T-helper 2 cell treated with Interferon-gamma antibody and Interleukin-4, amounts not matched to agents 5 μg/mL and 100 μg/mL, for 36 hours (primary cell): ENCODE measurements around the gene CDH26.

Source experiments
- DNase-seq: peaks from one replicate; pipeline ENCODE4 v3.0.0; 2021; ENCODE audit warnings: low spot score
- H3K27ac Mint-ChIP-seq: one replicate; pipeline ENCODE4 v1.8.0; 2021; ENCODE audit warnings: mild to moderate bottlenecking, mixed read lengths
- H3K27me3 Mint-ChIP-seq: one replicate; pipeline ENCODE4 v1.8.0; 2021; ENCODE audit warnings: low read depth, mixed read lengths
- H3K36me3 Mint-ChIP-seq: one replicate; pipeline ENCODE4 v1.8.0; 2021; ENCODE audit warnings: low read depth, mixed read lengths
- H3K4me1 Mint-ChIP-seq: one replicate; pipeline ENCODE4 v1.8.0; 2021; ENCODE audit warnings: low read depth, mixed read lengths
- H3K4me3 Mint-ChIP-seq: one replicate; pipeline ENCODE4 v1.8.0; 2022; ENCODE audit warnings: mild to moderate bottlenecking, moderate library complexity, mixed read lengths
- H3K9me3 Mint-ChIP-seq: one replicate; pipeline ENCODE4 v1.8.0; 2021; ENCODE audit warnings: mixed read lengths

The CDH26 gene

DNA sequence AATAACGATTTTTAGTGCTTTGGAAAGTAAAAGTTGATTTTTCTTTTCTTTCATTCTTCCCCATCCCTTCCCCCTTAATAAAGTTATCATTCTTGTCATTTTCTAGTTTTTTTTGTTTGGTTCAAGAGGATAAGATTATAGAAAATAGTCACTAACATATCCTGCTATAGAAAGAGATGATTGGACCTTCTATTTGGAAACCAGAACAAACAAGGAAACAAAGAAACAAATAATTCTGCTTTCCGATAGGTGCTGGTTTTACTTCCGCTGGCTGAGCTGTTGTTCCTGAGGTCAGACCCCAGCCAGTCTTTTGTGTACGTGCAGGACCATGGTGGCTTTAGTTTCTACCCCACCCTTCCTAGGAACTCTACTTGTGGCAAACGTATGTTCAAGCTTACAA is at the start of gene CDH26:
Gene CDH26 (plus strand): TSS at position 301 of the 400 bp plus-strand sequence. CDS start 304 bp downstream, outside the sequence.
- DNase-seq, result no peak
- H3K27ac Mint-ChIP-seq, result no peak within 1 kb of the TSS
- no peak within 1 kb of the TSS for H3K4me3 Mint-ChIP-seq
- no peaks in the 10 kb centered on the region for H3K4me1 Mint-ChIP-seq
- no peaks in the 10 kb centered on the region for H3K36me3 Mint-ChIP-seq
- no peaks in the 10 kb centered on the region for H3K27me3 Mint-ChIP-seq
- H3K9me3 Mint-ChIP-seq, result no peaks in the 10 kb centered on the region

DNA sequence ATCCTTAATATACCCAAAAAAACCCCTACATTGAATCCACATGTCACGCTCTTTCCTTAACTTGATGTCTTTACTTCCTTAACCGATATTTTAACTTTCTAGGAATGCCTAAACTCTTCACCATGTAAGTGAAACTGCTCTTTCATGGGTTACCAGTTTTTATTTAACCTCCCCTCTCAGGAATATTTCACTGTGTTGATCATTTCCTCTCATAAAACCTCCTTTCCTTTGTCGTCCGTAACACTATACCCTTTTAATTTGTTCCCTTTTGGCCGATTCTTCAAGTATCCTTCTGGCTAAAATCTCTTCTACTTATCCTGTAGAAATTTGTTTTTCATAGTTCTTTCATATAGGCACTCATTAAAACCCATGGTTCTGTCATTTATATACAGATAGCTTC is 49.4 kb upstream of the CDH26 start:
- no peak overlapping the region for H3K4me3 Mint-ChIP-seq
- H3K27ac Mint-ChIP-seq, result no peak overlapping the region
- no peaks in the 10 kb centered on the region for H3K36me3 Mint-ChIP-seq
- no peak for DNase-seq
- peaks cover 4% of the 10 kb centered on the region for H3K27me3 Mint-ChIP-seq
- H3K4me1 Mint-ChIP-seq, result no peaks in the 10 kb centered on the region
- no peaks in the 10 kb centered on the region for H3K9me3 Mint-ChIP-seq

GRCh38 chr20:59911041-59911440 is 47.2 kb upstream of the CDH26 start:
- Mint-ChIP-seq H3K36me3 (no peaks in the 10 kb centered on the region), H3K4me3 (no peak overlapping the region), H3K27me3 (peaks cover 3% of the 10 kb centered on the region), H3K27ac (no peak overlapping the region), H3K4me1 (no peaks in the 10 kb centered on the region), H3K9me3 (no peaks in the 10 kb centered on the region)
- DNase-seq, result no peak

DNA sequence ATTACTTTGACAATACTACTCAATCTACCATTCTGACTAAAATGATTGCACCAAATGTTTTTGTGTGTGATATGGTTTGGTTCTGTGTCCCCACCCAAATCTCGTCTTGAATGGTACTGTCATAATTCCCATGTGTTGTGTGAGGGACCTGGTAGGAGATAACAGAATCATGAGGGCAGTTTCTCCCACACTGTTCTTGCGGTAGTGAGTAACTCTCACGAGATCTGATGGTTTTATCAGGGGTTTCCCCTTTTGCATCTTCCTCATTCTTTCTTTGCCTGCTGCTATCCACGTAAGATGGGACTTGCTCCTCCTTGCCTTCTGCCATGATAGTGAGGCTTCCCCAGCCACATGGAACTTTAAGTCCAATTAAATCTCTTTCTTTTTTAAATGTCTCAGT is 45.6 kb upstream of the CDH26 start:
- H3K4me1 Mint-ChIP-seq, result no peaks in the 10 kb centered on the region
- no peak for DNase-seq
- peaks cover 3% of the 10 kb centered on the region for H3K27me3 Mint-ChIP-seq
- H3K4me3 Mint-ChIP-seq, result no peak overlapping the region
- no peak overlapping the region for H3K27ac Mint-ChIP-seq
- H3K9me3 Mint-ChIP-seq, result no peaks in the 10 kb centered on the region
- no peaks in the 10 kb centered on the region for H3K36me3 Mint-ChIP-seq

GRCh38 chr20:59920944-59921343 is 37.3 kb upstream of the CDH26 start:
- Mint-ChIP-seq H3K4me1 (no peaks in the 10 kb centered on the region), H3K9me3 (no peaks in the 10 kb centered on the region), H3K36me3 (no peaks in the 10 kb centered on the region), H3K4me3 (no peak overlapping the region), H3K27ac (no peak overlapping the region), H3K27me3 (peaks cover 21% of the 10 kb centered on the region)
- DNase-seq, result no peak

- DNase-seq, result no peak
- Mint-ChIP-seq H3K9me3 (no peaks in the 10 kb centered on the region), H3K4me3 (no peak overlapping the region), H3K36me3 (no peaks in the 10 kb centered on the region), H3K4me1 (peaks cover 1% of the 10 kb centered on the region), H3K27me3 (peaks cover 23% of the 10 kb centered on the region), H3K27ac (no peak overlapping the region)
Observed at GRCh38 chr20:59923514-59923913, 34.7 kb upstream of the CDH26 start.

DNA sequence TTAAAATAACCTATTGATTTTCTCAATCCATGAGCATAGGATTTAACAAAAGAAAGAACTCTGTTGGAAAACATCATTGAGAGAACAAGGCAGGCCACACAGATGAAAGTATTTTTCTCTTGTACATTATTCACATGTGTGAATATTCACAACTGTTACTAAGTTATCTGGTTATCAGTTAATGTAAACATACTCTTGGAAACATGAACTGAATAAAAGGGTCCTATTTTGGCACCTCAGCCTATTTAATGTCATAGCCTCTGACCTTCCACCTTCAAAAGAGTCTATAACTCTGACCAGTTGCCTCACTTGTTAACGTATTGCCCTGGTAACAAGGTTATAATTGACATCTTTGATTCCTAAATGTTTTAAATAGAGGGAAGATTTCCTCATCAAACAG is 32.9 kb upstream of the CDH26 start:
- Mint-ChIP-seq H3K27me3 (peaks cover 23% of the 10 kb centered on the region), H3K9me3 (no peaks in the 10 kb centered on the region), H3K27ac (no peak overlapping the region), H3K4me3 (no peak overlapping the region), H3K4me1 (peaks cover 3% of the 10 kb centered on the region), H3K36me3 (no peaks in the 10 kb centered on the region)
- DNase-seq, result no peak

DNA sequence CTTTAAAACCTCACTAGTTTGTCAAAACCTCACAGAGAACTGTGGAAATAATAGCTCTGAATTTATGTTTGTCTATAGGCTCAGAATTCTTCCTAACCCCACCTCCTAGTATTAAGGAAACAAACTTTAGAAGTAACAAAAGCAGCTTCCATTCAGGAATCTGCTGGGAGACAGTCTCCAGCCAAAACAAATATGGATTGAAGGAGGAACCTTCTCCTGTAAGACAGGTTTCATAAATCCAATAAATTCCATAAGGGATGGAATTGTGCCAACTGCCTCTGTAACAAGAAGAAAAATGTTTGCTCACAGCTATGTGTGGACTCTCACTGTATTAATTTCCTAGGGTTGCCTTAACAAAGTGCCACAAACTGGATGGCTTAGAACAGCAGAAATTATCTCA is 32.3 kb upstream of the CDH26 start:
- Mint-ChIP-seq H3K36me3 (no peaks in the 10 kb centered on the region), H3K27ac (no peak overlapping the region)

GRCh38 chr20:59931511-59932312 is 26.5 kb upstream of the CDH26 start:
- Mint-ChIP-seq H3K4me1 (peaks cover 21% of the 10 kb centered on the region), H3K4me3 (peak overlapping the region; percentile 69), H3K27ac (peak overlapping the region; percentile 70), H3K36me3 (peaks cover 11% of the 10 kb centered on the region), H3K9me3 (no peaks in the 10 kb centered on the region), H3K27me3 (no peaks in the 10 kb centered on the region)
- no peak for DNase-seq

More for the DNA sequence above, 32.3 kb upstream of the CDH26 start:
- no peak for DNase-seq
- no peak overlapping the region for H3K4me3 Mint-ChIP-seq
- H3K4me1 Mint-ChIP-seq, result peaks cover 3% of the 10 kb centered on the region
- peaks cover 23% of the 10 kb centered on the region for H3K27me3 Mint-ChIP-seq
- no peaks in the 10 kb centered on the region for H3K9me3 Mint-ChIP-seq

DNA sequence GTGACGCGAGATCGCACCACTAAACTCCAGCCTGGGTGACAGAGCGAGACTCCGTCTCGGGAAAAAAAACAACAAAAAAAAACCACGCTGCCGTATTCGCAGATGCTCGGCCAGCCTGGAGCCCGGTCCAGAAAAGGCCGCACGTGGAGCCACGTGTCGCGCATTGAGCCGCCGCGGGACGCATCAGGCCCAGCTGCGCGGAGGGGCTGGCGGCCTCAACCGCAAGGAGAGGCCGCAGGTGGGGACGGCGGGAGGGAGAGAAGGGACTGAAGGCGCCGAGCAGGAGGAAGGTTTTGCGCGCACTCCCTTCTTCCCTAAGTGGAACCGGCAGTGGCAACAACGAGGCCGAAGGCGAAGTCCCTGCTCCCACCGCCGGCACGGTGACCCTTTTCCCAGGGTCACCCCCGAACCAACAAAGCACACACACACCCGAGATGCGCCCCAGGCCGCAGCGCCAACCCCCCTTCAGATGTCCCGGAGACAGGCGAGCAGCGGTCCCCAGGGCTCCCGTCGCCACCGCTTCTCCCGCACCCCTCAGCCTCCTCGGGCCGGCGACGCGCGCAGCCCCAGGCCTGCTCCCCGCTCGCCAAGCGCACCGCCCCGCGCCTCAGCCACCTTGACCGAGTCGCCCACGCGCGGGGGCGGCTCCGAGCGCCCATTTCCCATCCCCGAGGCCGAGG is 25.5 kb upstream of the CDH26 start:
- H3K4me1 Mint-ChIP-seq, result peaks cover 20% of the 10 kb centered on the region
- peaks cover 12% of the 10 kb centered on the region for H3K36me3 Mint-ChIP-seq
- peak overlapping the region; percentile 52 for H3K4me3 Mint-ChIP-seq
- no peak for DNase-seq
- no peaks in the 10 kb centered on the region for H3K27me3 Mint-ChIP-seq
- no peaks in the 10 kb centered on the region for H3K9me3 Mint-ChIP-seq
- peak overlapping the region; percentile 41 for H3K27ac Mint-ChIP-seq

DNA sequence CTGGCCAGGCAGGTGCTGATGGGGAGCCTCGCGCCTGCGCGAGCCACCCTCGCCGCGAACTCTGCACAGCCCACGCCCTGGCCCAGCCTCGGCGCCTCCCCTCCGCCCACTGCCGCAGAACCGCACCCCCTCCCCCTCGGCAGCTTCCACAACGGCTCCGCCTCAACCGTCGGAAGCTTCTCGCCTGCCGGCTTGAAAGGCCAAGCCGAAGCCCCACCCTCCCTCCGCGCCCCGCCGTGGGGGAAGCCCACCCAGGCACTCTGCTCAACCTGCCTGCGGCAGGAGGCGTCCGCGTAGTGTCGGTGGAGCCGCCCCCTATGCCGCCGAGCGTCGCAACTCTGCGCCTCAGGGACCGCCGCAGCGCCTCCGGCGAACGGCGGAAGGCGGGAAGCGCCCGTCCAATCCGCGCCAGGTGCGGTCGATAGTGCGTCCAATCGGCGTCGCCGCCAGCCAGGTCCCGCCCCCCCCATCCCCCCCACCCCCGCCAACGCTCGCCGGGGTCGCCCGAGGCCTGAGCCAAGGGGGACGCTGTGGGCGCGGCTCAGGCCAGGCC is 24.9 kb upstream of the CDH26 start, which contains the start of gene SYCP2:
Gene SYCP2 (minus strand): TSS at position 342 of the 553 bp plus-strand sequence. CDS start 11,224 bp downstream, outside the sequence.
- Mint-ChIP-seq H3K4me1 (peaks cover 26% of the 10 kb centered on the region), H3K9me3 (no peaks in the 10 kb centered on the region)

GRCh38 chr20:59933849-59934585 is 24.2 kb upstream of the CDH26 start:
- no peak overlapping the region for H3K27ac Mint-ChIP-seq
- H3K4me1 Mint-ChIP-seq, result peaks cover 29% of the 10 kb centered on the region
- H3K27me3 Mint-ChIP-seq, result no peaks in the 10 kb centered on the region
- H3K4me3 Mint-ChIP-seq, result peak overlapping the region; percentile 78
- H3K36me3 Mint-ChIP-seq, result peaks cover 23% of the 10 kb centered on the region
- peak; percentile 79 for DNase-seq
- H3K9me3 Mint-ChIP-seq, result no peaks in the 10 kb centered on the region

More for the DNA sequence above, 24.9 kb upstream of the CDH26 start, which contains the start of gene SYCP2:
- H3K27ac Mint-ChIP-seq, result peak within 1 kb of the TSS; percentile 41
- peaks cover 18% of the 10 kb centered on the region for H3K36me3 Mint-ChIP-seq
- peak; percentile 45 for DNase-seq
- peak within 1 kb of the TSS; percentile 78 for H3K4me3 Mint-ChIP-seq
- H3K27me3 Mint-ChIP-seq, result no peaks in the 10 kb centered on the region

DNA sequence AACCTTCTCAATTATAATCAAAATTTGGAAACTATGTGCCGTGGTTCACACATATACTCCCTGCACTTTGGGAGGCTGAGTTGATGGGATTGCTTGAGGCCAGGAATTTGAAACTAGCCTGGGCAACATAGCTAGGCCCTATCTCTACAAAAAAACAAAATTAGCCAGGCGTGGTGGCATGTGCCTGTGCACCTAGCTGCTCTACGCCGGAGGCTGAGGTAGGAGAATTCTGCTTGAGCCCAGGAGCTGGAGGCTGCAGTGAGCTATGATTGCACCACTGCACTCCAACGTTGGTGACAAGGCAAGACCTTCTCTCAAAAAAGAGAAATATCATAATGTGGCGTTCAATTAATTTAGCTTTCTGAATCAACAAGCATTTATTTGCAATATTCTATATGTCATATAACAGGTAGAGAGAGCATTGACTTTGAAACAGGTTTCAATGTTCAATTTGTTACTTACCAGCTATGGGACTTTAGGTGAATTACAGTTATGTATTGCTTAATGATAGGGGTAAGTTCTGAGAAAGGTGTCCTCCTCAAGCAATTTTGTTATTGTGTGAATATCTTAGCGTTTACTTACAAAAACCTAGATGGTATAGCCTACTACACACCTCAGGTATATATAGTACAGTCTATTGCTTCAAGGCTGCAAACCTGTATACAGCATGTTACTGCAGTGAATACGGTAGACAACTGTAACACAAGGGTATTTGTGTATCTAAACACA is 22.6 kb upstream of the CDH26 start:
- H3K4me1 Mint-ChIP-seq, result peaks cover 29% of the 10 kb centered on the region
- no peak for DNase-seq
- no peaks in the 10 kb centered on the region for H3K27me3 Mint-ChIP-seq
- H3K27ac Mint-ChIP-seq, result no peak overlapping the region
- no peaks in the 10 kb centered on the region for H3K9me3 Mint-ChIP-seq
- no peak overlapping the region for H3K4me3 Mint-ChIP-seq
- H3K36me3 Mint-ChIP-seq, result peaks cover 23% of the 10 kb centered on the region
